C1 segment of cervical spinal cord (tissue), 14 donors: Measurements from ENCODE around the gene SEPTIN7.
"Not testable (repeated sequence)": the region's sequence is repeated elsewhere in the genome, so short reads cannot be mapped to it uniquely, and the experiment has no call there.

Experiments
- DNase-seq, 14 donors: peaks; one replicate each; lab custom pipeline; 2025; lab: John Stamatoyannopoulos, UW

SEPTIN7 gene

DNA sequence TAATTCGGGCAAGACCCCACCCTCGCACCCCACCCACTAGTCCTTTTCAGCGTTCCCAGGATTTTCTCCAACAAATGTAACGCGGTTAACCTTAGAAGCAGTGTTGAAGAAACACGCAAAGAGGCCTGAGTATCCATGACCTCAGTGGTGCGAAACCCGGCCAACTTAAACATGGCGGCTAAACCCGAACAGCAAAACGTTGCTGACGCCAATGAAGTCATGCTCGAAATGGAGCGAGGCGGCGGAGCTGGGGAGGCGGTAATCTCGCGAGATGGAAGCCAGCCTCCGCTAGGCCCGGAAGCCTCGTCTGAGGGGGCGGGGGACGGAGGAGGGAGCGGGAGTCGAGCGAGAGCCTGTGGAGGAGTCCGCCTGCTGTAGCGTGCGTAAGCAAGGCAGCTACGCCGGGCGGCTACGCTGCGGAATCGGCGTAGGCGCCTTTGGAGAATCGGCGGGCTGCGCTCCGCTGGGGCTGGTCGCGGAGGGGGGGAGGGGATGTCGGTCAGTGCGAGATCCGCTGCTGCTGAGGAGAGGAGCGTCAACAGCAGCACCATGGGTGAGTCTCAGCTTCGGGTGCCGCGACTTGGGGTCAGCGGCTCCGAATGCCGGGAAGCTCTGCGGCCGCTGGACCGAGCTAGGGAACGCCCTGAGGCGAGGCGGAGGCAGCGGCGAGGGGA is at the start of gene SEPTIN7:
SEPTIN7 (plus strand) TSS at position 340 of the 674 bp plus-strand sequence; CDS start at position 493, 153 bp downstream.
- peak; percentile 89 to 99 (median 98) for DNase-seq

DNA sequence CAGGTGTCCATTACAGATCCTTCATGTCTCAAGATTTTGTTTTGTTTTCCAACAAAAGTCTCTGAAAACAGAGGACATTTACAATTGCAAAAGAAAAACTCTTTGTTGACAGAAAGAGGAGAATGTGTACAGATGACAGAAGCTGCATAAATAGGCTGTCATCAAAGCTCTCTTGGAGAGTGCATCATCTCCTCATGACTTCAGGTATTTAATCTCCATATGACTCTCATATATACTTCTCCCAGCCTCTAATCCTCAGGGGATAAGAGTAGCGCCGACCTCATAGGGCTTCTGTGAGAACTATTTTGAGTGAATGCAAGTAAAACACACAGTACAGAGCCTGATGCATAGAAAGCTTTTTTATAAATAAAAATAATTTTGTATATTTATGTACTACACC is 48.1 kb upstream of the SEPTIN7 start:
- DNase-seq = no peak

DNA sequence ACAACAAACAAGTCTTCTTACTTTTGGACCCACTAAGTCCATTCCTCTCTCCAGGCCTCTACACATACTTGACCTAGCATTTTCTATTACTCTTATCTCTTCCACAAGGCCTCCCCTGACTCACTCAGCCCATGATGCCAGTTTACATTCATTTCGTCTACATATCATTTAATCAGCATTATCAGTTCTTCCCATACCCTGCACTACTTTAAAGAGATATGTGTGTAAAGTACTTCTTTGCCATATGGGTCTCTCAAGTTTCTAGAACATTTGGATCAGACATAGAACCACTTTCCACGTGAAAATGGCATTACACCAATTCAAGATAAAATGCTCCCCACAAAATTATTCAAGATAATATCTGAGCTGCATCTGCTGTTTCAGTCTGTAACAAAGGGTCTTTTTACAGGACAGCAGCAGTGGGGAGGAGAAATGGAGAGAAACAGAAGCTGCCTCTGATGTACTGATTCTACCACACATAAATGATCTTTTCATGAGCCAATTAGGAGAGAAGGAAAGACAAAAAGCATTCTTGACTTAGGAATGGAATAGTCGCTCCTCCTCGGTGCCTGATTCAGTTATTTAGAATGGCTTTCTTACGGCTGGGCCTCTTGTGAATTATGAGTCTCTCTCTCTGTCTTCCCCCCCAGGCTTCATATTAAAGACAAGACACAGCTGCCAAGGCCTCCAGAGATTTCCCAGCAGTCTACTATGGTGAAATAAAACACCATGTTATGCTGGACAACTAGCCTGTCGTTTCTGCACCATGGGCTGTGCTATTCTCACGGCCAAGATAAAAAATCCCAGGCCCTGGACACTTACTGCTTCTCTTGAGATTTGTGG is 46.9 kb upstream of the SEPTIN7 start:
- DNase-seq = peak in 3 of 14 donors; percentile 31 to 78 (median 42)

DNA sequence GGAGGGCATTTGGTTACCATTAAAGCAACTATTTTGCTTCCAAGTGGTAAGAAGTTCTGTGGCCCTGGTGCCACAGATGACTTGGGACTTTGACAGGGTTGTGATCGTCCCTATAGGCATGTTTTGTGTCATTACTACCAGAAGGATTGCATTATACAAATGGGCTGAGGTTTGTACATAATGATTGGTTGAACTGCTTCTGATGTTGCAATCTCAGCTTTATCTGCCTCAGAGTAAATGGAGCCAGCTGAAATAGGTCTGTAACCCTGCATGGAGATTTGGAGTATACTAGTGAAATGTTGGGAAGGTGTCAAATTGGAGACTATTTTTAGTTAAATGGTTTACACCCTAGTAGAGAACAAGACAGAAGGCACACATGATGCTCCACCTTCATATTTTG is 46.1 kb upstream of the SEPTIN7 start:
- no peak for DNase-seq

DNA sequence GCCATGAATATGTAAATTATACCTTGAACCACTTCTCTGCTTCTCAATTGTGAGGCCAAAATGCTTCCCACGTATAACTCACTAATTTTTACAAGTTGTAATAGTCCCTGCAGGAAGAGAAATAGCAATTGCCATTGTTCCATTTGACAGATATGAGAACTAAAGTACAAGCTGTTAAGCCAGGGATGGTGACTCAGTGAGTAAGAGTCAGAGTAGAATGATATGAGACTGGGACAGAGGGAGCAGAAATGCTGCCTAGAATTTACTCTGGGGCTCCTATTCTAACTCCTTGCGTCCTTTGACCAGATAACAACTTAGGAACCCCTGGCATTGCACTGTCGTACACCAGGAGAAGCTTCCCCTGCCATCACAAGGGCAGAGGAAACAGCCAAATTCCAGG is 45.1 kb upstream of the SEPTIN7 start:
- DNase-seq = no peak

DNA sequence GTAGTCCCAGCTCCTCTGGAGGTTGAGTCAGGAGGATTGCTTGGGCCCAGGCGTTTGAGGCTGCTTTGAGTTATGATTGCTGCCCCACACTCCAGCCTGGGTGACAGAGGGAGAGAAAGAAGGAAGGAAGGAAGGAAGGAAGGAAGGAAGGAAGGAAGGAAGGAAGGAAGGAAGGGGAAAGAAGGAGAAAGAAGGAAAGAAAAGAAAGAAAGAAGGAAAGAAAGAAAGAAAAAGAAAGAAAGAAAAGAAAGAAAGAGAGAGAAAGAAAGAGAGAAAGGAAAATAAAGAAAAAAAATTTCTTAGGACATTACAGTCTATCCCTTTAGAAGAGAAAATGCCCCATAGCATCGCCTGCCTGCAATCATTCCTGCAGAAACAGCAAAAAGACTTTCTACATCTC is 44.4 kb upstream of the SEPTIN7 start:
- not testable (repeated sequence) for DNase-seq

DNA sequence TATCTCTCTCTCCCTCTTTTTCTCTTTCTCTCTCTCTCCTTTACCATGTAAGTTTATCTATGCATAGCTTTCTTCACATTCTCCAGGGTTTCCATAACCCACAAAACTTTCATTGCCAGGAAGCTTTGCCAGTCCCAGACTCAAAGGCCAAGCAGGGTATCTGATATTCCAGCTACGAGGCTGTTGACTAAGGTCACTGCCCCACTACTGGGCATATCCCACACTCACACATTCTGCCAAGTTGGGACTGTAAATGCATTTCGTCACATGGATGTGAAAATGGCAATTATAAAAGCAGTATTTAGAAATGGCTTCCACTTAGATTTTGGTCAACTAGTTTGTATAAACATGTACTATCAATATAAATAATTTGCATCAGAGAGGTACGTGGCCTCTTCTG is 43.3 kb upstream of the SEPTIN7 start:
- DNase-seq = no peak

DNA sequence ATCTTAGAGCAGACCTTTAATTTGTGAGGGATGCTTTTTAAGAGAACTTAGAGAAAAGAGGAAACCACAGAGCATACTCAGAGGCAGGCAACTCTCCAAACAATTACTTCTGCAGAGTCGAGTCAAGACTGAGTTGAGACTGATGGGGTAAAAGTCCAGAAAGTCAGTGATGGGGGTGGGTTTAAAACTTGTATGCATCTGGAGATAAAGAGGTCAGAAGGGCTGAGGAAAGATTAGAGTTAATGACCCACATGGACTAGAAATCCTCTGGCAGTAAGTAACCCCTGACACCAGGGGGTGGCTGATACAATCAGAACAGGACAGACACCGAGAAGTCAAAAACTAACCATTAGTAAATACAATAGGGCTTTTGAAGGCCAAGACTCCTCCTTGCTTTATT is 42.4 kb upstream of the SEPTIN7 start:
- DNase-seq = no peak

DNA sequence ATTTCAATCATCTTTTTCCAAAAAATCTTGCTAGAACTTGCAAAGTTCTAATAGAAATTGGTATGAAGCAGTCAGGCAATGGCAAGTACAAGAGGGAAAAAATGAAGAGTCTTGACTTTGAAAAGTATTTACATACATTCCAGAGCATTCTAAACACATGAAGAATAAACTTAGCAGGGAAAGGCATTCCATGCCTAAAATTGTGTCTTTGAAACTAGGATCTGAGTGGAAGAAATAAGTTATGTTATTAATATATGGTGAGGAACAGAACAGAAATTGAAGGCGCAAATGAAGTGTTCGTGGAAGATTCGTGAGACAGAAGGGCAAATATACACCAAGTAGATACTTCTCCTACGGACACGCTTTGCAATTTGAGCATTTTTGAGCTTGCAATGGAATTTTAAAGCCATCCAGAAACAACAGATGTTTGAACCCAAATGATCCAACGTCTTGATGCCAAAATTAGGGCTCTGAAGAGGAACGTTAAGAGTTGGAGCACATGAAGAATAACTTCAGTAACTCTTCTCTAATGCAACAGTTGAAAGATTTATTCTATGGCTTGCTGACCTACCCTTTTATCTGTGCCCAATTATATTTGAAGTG is 40.6 kb upstream of the SEPTIN7 start:
- DNase-seq = no peak

DNA sequence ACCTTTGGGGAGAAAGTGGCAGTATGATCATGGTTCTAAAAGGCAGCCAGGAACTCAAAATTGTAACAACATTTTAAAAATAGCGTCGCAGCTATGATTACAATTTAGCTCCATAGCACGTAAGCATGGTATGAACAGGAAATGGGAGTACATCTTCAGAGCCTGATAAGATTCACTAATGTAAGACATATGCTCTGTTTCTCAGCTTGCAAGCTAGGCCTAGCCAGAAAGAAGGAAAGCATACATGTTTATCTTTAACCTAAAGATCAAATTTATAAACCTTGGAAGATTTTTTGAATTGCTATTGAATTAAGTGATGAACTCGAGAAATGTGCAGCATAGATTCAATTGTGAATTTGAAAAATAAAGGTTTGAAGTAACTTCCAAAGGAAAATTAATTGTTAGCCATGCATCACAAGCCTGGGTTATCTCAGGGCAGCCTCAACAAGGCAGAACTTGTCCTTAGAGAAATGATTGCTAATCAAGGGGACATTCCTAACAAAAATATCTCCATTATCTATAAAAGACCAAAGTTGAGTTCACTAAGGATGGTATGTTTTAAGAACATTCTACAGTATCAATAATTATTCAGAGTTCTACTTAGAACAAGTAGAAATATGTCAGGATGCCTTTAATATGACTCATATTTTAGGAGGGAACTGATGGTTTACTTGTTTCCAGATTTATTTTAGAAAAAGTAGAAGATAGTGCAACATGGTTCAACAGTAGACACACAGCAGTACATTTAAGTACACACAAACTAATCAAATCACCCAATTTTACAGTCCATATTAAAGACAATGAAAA is 38.8 kb upstream of the SEPTIN7 start:
- no peak for DNase-seq

DNA sequence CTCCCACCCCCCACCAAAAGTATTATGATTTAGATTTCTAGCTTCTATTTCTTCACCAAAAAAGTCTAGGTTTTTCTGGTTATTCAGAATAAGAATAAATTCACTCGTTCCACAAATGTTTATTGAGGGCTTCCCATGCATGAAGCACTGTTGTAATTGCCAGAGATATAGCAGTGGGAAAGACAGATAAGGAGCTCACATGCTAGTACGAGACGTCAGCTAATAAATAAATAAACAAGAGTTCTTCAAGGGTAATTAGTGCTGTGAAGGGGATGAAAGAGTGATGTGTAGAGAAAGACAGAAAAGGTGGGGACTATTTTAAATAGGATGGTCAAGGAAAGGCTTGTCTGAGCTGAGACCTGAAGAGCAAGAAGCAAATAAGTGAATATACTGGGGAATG is 38.1 kb upstream of the SEPTIN7 start:
- no peak for DNase-seq

DNA sequence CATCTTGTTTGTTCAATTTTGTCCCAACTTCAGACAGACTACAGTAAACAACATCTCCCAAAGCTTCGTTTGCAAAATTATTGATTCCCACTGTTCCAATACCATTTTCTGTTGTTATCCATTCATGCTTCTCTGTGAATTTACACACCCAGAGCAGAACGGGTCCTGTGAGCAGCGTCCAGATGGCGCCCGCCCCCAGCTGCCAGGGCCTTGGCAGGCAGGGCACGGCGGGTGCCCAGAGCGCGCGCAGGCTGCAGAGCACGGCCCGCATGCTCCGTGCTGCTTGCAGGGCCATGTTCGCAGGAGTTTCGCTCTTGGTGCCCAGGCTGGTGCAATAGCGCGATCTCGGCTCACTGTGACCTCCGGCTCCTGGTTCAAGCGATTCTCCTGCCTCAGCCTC is 32.5 kb upstream of the SEPTIN7 start:
- peak in 4 of 14 donors; percentile 11 to 37 (median 28) for DNase-seq

DNA sequence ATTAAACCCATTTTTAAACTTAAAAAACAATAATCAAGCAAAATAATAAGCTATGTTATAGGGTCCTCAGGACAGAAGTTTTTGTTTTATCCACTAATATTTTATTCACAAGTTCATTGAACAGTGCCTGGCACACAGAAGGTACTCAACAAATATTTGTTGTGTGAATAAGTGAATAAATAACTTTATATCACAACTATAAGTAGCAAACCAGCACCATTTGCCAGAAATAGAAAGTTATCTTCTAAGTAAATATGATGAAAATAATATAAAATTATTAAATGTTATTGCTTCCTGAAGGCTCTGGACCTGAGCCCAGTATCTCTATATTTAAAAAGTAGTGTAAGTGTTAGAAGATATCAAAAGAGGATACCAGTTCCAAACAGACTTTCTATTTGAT is 29.1 kb upstream of the SEPTIN7 start:
- DNase-seq = no peak

DNA sequence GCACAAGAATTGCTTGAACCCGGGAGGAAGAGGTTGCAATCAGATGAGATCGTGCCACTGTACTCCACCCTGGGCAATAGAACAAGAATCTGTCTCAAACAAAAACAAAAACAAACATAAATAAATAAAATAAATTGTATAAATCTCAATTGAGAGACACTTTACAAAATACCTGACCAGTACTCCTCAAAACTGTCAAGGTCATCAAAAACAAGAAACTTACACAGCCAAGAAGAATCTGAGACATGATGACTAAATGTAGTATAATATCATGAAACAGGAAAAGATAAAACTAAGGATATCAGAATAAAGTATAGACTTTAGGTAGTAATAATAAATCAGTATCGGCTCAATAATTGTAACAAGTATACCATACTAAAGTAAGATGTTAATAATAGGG is 26.9 kb upstream of the SEPTIN7 start:
- no peak for DNase-seq

DNA sequence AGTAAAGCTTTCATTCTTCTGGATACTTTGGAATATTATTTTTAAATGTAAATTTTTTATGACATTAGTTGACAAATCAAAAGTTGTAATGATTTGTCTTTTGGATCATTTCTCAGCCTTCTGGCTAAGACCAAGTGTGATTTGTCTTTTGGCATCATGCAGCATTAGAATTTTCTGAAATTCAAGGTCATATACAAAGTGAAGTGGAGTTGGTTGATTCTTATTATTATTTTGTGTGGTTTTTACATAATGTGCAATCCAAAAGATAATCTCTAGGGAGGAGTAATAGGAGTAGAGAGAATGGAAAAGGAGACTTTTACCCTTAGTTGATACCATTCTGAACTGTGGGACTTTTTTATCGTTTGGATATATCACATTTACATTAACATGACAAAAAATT is 24.2 kb upstream of the SEPTIN7 start:
- no peak for DNase-seq

DNA sequence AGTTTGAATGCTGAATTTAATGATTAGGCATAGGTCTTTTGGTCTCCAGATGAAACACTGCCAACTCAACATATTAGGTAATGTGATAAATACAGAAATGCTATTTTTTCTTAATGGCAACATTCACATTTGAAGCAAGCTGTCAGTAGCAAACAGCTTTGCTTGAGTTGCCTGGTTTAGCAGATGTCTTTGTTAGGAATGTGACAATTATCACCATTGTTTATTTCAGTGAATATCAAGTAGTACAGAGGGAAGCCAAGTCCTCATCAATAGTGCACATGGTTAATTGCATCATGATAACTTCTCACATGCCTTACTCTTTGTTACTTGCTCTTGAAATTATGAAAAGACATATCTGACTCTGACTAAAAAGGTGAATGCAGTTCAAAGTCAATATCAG is 23.7 kb upstream of the SEPTIN7 start:
- no peak for DNase-seq

DNA sequence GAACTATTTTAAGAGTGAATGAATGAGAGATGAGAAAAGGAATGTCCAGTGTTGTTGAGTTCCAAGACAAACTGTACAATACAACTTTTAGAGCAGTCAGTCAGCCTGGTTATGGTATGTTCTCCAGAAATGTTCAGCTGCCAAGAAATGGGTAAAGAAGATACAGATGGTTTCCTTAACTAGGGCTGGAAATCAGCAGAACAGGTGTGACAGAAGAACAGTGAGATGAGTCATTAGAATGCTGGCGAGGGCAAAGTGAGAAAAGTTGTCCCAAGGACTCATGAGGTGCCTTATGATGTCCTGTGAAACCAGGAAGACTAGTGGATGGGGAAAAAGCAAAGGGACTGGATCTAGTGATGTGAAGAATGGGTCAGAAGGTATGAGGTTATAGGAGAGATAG is 20.8 kb upstream of the SEPTIN7 start:
- no peak for DNase-seq

DNA sequence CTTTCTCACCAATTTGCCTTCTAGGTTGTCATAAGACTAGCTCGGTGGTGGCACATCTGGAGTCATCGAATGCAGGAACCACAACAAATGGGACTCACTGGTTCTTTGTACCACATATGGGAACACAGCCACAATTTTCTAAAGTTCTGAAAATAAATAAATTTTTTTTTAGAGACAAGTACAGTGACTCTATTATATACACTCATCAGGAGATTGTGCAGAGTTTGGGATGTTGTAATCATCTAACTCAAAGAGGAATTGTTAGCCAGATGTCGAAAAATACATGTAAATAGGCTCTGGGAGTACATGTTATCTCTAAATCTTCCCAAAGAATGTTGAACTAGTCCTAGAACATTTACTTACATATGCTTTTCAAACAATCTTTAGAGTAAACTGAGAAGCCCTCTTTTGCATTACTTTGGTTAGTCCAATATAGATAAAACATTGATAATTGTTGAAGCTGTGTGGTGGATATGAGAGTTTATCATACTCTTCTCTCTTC is 19.6 kb upstream of the SEPTIN7 start:
- DNase-seq = no peak

DNA sequence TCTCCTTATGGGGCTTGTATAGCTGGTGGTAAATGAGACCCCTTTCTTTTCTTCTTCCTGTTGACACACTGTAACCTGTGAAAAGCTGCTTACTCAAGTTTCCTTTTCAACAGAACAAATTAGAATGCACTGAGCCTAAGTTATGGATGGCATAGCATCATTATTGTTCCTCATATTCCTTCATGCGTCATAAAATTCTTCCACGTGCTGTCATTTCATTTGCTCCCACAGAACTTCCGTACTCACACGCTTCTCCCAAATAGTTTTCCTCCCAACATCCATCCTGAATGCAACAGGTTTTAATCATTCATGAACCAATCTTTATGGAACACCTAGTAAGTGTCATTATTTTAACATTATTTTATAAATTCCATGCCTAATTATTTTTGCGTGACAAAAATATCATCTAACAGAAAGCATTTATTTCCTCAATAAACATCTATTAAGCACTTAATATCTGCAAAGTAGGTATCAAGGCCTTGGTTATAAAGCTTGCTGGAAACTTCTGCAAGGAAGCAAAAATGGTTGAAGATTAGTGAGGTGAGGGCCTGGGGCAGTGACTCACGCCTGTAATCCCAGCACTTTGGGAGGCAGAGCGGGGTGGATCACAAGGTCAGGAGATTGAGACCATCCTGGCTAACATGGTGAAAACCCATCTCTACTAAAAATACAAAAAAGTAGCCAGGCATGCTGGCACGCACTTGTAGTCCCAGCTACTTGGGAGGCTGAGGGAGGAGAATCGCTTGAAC is 18.9 kb upstream of the SEPTIN7 start:
- no peak for DNase-seq

DNA sequence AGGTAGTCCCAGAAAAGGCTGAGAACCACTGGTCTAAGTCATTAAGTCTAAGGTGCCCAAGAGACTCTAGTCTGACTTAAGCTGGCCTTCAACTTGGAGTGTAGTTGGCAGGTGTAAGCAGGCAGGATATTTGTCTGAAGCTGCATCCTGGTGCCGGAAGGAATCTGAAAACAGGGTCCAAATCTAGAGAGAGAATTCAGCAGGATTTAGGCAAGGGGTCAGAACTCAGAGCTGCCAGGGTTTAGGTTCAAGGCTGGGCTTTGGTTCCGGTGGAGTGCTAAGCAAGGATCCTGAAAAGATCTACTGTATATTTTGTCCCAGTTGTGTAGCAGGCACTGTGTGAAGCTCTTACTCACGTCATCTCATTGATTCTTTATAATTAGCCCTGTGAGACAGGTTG is 16.5 kb upstream of the SEPTIN7 start:
- no peak for DNase-seq

DNA sequence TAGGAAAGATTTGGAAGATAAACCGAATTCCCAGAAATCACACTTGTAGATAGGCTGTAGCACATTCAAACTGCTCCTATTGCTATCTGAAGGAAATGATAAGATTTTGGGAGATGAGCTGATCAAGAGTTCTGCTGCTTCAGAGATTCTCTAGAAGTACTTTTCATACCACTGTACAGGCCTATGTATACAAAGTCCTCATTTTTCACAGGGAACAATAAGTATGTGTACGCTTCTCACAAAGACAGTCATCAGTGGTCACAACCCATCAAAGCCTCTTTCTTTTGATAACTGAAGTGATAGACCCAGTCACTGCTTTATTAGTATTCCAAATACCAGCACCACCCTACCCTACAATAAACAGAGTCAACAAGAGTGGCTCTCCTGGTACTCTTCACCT is 15.6 kb upstream of the SEPTIN7 start:
- peak in 2 of 14 donors; percentile 11 to 23 for DNase-seq
